ENCODE data around the gene B3GALNT2.

GRCh38 chr1:235486321-235486720 lies 17.9 kb downstream of the B3GALNT2 start:
- TF ChIP-seq POLR2A (IDR thresholded peaks at IDR 0.05) = no peak
- TF ChIP-seq, protein P1, sequence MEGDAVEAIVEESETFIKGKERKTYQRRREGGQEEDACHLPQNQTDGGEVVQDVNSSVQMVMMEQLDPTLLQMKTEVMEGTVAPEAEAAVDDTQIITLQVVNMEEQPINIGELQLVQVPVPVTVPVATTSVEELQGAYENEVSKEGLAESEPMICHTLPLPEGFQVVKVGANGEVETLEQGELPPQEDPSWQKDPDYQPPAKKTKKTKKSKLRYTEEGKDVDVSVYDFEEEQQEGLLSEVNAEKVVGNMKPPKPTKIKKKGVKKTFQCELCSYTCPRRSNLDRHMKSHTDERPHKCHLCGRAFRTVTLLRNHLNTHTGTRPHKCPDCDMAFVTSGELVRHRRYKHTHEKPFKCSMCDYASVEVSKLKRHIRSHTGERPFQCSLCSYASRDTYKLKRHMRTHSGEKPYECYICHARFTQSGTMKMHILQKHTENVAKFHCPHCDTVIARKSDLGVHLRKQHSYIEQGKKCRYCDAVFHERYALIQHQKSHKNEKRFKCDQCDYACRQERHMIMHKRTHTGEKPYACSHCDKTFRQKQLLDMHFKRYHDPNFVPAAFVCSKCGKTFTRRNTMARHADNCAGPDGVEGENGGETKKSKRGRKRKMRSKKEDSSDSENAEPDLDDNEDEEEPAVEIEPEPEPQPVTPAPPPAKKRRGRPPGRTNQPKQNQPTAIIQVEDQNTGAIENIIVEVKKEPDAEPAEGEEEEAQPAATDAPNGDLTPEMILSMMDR (IDR thresholded peaks at IDR 0.05) = no peak
